ENCODE data around the gene FTO.

The FTO gene

DNA sequence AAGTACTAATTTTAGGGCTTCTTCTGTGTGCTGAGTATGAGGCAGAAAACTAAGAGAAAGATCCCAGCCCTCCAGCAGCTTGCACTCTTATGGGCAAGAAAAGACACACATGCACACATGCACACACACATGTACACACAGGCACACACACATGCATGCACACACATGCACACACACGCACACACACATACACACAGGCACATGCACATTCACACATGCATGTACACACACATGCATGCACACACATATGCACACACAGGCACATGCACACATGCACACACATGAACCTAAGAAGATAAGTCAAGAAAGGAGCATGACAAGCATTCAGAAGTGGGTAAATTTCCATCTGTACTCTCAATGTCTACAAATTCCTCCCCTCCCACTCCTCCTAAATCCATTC, 452.4 kb downstream of the FTO start:
- no peaks in the 10 kb centered on the region for H3K36me3 ChIP-seq
- DNase-seq = no peak
- H3K9me3 ChIP-seq = no peaks in the 10 kb centered on the region
- H3K4me1 ChIP-seq = no peaks in the 10 kb centered on the region
- no peaks in the 10 kb centered on the region for H3K27me3 ChIP-seq
- no peak for TF ChIP-seq CTCF (IDR thresholded peaks at IDR 0.05; ENCODE audit: low read depth, low read length)
- H3K4me3 ChIP-seq (ENCODE audit: low read depth, low read length) = no peak overlapping the region

- Histone ChIP-seq H3K4me1 (no peaks in the 10 kb centered on the region), H3K4me3 (ENCODE audit: low read depth, low read length) (no peak overlapping the region), H3K36me3 (no peaks in the 10 kb centered on the region), H3K27me3 (no peaks in the 10 kb centered on the region; the same call in 1 of the 2 replicates), H3K9me3 (no peaks in the 10 kb centered on the region)
- TF ChIP-seq CTCF (IDR thresholded peaks at IDR 0.05; ENCODE audit: low read depth, low read length) = no peak
- no peak for DNase-seq
Measured at GRCh38 chr16:54158986-54159385, 455.0 kb downstream of the FTO start.

DNA sequence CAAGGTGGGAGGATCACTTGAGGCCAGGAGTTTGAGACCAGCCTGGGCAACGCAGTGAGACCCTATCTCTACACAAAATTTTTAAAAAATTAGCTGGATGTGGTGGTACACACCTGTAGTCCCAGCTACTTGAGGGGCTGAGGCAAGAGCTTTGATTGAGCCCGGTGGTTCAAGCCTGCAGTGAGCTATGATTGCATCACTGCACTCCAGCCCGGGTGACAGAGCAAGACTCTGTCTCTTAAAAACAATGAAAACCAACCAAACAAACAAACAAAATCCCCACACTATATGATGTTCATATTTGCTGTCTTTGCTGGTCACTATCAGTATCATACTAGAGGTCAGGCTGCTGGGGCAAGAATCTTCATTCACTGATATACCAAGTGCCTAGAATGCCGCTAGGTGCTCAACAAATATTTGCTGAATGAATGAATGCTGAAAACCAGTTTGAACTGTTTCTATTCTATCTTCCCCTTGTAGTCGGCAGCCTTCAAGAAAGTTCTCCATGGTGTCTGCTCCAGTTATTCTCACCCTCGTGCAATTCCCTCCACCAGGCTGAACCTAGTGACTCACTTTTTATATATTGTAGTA, 455.6 kb downstream of the FTO start:
- no peak for DNase-seq
- Histone ChIP-seq H3K36me3 (no peaks in the 10 kb centered on the region), H3K4me1 (no peaks in the 10 kb centered on the region), H3K27me3 (no peaks in the 10 kb centered on the region; the same call in 1 of the 2 replicates), H3K9me3 (no peaks in the 10 kb centered on the region), H3K4me3 (ENCODE audit: low read depth, low read length) (no peak overlapping the region)
- TF ChIP-seq CTCF (IDR thresholded peaks at IDR 0.05; ENCODE audit: low read depth, low read length) = no peak

DNA sequence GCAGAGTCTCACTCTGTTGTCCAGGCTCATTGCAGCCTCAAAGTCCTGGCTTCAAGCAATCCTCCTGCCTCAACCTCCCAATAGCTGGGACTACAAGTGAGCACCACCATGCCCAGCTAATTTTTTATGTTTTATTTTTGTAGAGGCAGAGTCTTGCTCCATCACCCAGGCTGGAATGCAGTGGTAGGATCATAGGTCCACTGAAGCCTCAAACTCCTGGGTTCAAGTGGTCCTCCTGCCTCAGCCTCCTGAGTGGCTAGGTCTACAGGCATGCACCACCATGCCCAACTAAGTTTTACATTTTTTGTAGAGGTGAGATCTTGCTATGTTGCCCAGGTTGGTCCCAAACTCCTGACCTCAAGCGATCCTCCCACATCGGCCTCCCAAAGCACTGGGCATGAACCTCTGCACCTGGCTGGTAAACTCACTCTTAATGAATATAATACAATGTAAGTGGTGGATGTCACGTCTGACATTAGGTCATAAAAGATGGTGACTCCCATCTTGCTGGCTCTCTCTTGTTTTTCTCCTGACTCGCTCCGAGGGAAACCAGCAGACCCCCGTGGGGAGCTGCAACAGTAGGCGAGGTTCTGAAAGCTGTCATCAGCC, 456.4 kb downstream of the FTO start:
- Histone ChIP-seq H3K9me3 (no peaks in the 10 kb centered on the region), H3K36me3 (no peaks in the 10 kb centered on the region), H3K27me3 (no peaks in the 10 kb centered on the region; the same call in 1 of the 2 replicates), H3K4me3 (ENCODE audit: low read depth, low read length) (no peak overlapping the region), H3K4me1 (no peaks in the 10 kb centered on the region)
- TF ChIP-seq CTCF (IDR thresholded peaks at IDR 0.05; ENCODE audit: low read depth, low read length) = no peak
- no peak for DNase-seq

DNA sequence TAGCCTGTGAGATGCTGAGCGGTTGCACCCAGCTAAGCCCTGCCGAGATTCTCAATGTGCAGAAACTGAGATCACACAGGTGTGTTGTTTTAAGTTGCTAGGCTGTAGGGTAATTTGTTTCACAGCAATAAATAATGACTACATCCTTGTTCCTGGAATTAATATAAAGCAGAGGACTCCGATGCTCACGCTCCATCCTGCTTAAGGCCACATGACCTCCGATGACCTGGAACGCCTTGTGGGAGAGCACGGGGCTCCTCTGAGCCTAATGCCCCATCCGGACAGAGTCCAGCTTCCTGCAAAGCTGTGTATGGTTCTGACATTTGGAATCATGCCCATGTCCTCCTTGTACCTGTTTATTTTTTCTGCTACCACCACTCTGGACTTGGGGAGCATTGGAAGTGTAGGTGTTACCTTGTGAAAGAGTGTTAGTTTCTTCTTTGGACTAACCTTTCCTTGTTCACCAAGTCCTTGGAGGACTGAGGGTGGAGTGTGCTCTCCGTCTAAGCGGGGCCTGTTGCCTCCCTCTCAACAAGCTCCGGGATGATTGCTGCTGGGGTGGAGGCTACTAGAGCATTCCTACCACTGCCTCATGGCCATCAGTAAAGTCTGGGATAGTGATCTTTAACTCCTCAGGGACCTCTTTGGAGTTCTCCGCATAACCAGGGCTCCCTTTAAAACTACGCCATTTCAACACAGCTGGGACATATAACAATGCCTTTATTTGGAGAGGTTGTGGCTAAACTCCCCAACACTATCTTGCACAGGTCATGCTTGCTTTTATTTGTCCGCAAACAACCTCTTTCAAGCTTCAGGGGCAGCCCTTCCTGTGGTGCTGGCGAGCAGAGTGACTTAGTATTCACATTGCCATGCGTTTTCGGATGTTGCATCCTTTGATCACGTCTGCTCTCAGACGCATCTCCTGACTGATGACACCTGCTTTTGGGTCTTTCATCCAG, 457.3 kb downstream of the FTO start:
- DNase-seq = no peak
- Histone ChIP-seq H3K4me1 (no peaks in the 10 kb centered on the region), H3K36me3 (no peaks in the 10 kb centered on the region), H3K9me3 (no peaks in the 10 kb centered on the region), H3K4me3 (ENCODE audit: low read depth, low read length) (no peak overlapping the region), H3K27me3 (no peaks in the 10 kb centered on the region; the same call in 1 of the 2 replicates)
- no peak for TF ChIP-seq CTCF (IDR thresholded peaks at IDR 0.05; ENCODE audit: low read depth, low read length)

Measured in BE2C (cell line).